Upper lobe of left lung (tissue), 6 donors: ENCODE data around the gene LYRM4. TPM values are rescaled to one million over a fixed set of nuclear protein-coding genes. Genes with fewer than 3 reads are reported as not detected.
"Not testable (repeated sequence)": the region's sequence is repeated elsewhere in the genome, so short reads cannot be mapped to it uniquely, and the experiment has no call there.

Experiments used
- ATAC-seq, 2 donors: fragments of 200-7000 bp; cut with Tn5 transposase; one replicate each; pipeline ENCODE4 v1.9.1; 2022; ENCODE audit warnings: mild to moderate bottlenecking in 2 of 2, moderate library complexity in 2 of 2; ENCODE audit not compliant: low FRiP score in 2 of 2
- DNase-seq, 2 donors: peaks; one replicate each; pipeline ENCODE4 v3.0.0-alpha.2; 2019 to 2020
- H3K27ac ChIP-seq, 4 donors: fragments of 200-600 bp; sonication (generic); one replicate each; pipeline ENCODE4 v1.5.1; 2016 to 2019
- H3K27me3 ChIP-seq, 4 donors: fragments of 200-600 bp; sonication (generic); one replicate each; pipeline ENCODE4 v1.5.1; 2017 to 2019
- H3K36me3 ChIP-seq, 4 donors: fragments of 200-600 bp; sonication (generic); one replicate each; pipeline ENCODE4 v1.5.1; 2016 to 2019
- H3K4me1 ChIP-seq, 4 donors: fragments of 200-600 bp; sonication (generic); one replicate each; pipeline ENCODE4 v1.5.1; 2018 to 2019
- H3K4me3 ChIP-seq, 4 donors: fragments of 200-600 bp; sonication (generic); one replicate each; pipeline ENCODE4 v1.5.1; 2017 to 2019; ENCODE audit warnings: mild to moderate bottlenecking in 2 of 4, moderate library complexity in 1 of 4
- H3K9me3 ChIP-seq, 4 donors: fragments of 200-600 bp; sonication (generic); one replicate each; pipeline ENCODE4 v1.5.1; 2018 to 2019
- EP300 ChIP-seq, 4 donors: sonication (generic); formaldehyde crosslinking; IDR thresholded peaks; one replicate each; pipeline ENCODE4 v1.5.1; 2017; ENCODE audit warnings: antibody characterized with exemption in 4 of 4, control low read depth in 2 of 4
- POLR2A ChIP-seq, 4 donors: fragments of 450-650 bp; IDR thresholded peaks; one replicate each; pipeline ENCODE4 v1.5.1; 2016 to 2017; ENCODE audit warnings: antibody characterized with exemption in 4 of 4, mild to moderate bottlenecking in 2 of 4
- POLR2AphosphoS5 ChIP-seq, 2 donors: sonication (generic); formaldehyde crosslinking; IDR thresholded peaks; one replicate each; pipeline ENCODE4 v1.5.1; 2017; ENCODE audit warnings: antibody characterized with exemption in 2 of 2
- WGBS, 2 donors: methylation state at CpG; one replicate each; pipeline ENCODE4 v1.1.5; 2017 to 2018; 5-methylcytosine and 5-hydroxymethylcytosine counted together
- total RNA-seq, 6 donors: library from RNA; depleted of rRNA in 4 of 6; stranded (reverse); fragments of >200 nt in 4 of 6; gene quantifications; one replicate each; pipeline versions ENCODE4 v1.1.0 to v1.2.1, GENCODE V29; 2016 to 2021
- TF ChIP-seq, protein P1 (sequence below), 6 experiments: fragments of 450-650 bp in 4 of 6; fragments of 200-600 bp in 2 of 6; sonication (generic) in 2 of 6; IDR thresholded peaks; one replicate each; pipeline ENCODE4 v1.5.1; 2016 to 2019; ENCODE audit warnings: antibody characterized with exemption in 6 of 6
- donor health status: DM: no; HTN: no; CAD: no; lungs with moderate emphysema.
- donor health status: DM: no; HTN: yes; CAD: no; lungs with severe emphysema.

The LYRM4 gene
- total RNA-seq, 6 donors from 2014 or later = 5.8 to 24.1 (median 15.9) TPM

DNA sequence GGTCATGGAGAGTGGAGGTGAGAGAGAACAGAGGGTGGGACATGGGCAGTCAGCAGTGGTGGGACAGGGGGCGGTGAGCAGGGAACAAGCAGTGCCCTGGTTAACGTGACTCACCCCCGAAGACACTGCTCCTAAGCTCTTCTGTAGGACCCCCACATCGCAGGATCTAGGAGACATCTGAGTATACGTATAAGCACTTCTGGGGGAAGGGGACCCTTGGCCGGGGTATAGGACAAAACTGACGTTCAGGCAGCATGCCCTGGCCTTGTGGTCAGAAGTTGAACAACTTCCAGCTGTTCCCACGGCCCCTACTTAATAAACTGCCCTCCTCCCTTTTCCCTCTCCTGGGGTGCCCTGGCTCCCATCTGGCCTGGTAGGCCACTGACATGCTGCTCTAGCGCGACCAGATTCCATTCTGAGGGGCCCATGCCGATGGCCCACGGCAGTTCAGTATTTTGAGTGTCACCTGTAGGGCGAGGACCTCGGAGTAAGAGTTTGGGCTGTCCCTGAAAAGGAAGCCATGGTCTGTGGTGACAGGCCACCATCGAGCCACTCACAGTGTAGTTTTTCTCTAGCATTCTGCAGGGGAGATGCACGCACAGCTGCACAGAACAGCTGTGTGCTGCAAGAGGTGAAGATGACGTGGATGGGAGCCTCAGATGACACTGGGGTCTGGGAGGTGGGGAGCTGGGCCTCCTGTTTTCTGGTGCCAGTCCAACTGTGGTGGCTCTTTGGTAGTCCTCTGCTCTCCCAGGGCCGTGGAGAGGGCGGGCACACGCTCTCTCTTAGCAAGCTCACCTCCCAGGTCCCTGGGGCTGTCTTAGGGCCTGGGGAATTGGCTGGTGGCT lies 137.2 kb downstream of the LYRM4 start:
- H3K27me3 ChIP-seq = no peaks in the 10 kb centered on the region
- ATAC-seq (no peak), DNase-seq (no peak)
- no peak overlapping the region for H3K27ac ChIP-seq
- no peak for TF ChIP-seq POLR2AphosphoS5 (IDR thresholded peaks at IDR 0.05)
- TF ChIP-seq, protein P1, sequence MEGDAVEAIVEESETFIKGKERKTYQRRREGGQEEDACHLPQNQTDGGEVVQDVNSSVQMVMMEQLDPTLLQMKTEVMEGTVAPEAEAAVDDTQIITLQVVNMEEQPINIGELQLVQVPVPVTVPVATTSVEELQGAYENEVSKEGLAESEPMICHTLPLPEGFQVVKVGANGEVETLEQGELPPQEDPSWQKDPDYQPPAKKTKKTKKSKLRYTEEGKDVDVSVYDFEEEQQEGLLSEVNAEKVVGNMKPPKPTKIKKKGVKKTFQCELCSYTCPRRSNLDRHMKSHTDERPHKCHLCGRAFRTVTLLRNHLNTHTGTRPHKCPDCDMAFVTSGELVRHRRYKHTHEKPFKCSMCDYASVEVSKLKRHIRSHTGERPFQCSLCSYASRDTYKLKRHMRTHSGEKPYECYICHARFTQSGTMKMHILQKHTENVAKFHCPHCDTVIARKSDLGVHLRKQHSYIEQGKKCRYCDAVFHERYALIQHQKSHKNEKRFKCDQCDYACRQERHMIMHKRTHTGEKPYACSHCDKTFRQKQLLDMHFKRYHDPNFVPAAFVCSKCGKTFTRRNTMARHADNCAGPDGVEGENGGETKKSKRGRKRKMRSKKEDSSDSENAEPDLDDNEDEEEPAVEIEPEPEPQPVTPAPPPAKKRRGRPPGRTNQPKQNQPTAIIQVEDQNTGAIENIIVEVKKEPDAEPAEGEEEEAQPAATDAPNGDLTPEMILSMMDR (IDR thresholded peaks at IDR 0.05) = no peak
- no peak for TF ChIP-seq EP300 (IDR thresholded peaks at IDR 0.05)
- TF ChIP-seq POLR2A (IDR thresholded peaks at IDR 0.05) = no peak
- no peak overlapping the region for H3K4me3 ChIP-seq
- no peaks in the 10 kb centered on the region for H3K9me3 ChIP-seq
- no peaks in the 10 kb centered on the region for H3K36me3 ChIP-seq
- no peaks in the 10 kb centered on the region for H3K4me1 ChIP-seq
- 83 to 93% methylated on average over 14 to 20 of the region's 20 CpGs for WGBS, 2 donors

DNA sequence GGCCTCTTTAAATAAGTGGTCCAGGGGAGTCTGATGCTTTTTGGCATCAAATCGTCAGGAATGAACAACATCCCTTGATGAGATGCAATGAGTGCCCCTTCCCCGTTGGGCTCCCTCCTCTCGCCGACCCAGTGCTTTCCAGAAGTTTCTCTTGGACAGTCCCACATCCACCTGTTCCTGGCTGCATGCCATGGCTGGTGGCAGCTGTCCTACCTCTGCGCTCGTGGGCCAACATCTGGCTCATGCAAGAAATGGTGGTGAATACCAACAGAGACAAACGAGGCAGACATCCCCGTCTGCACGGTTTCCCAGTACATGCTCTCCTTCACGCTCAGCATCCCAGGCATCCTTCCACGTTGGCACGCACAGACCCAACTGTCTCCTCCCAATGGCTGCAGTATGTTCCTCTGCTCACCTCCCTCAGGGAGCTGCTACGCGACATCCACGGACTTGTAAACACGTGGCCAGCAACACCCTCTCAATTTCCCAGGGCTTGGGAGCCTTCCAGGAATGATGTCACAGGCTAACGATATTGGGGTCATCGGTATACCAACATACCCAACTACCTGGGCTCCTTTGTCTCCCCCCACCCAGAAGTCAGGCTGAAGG lies 138.1 kb downstream of the LYRM4 start:
- WGBS, 2 donors = 85 to 91% methylated on average over 17 to 18 of the region's 18 CpGs
- DNase-seq (no peak), ATAC-seq (no peak)
- no peaks in the 10 kb centered on the region for H3K9me3 ChIP-seq
- no peak for TF ChIP-seq POLR2AphosphoS5 (IDR thresholded peaks at IDR 0.05)
- no peak overlapping the region for H3K4me3 ChIP-seq
- H3K4me1 ChIP-seq = no peaks in the 10 kb centered on the region
- H3K36me3 ChIP-seq = no peaks in the 10 kb centered on the region
- H3K27me3 ChIP-seq = no peaks in the 10 kb centered on the region
- H3K27ac ChIP-seq = no peak overlapping the region

DNA sequence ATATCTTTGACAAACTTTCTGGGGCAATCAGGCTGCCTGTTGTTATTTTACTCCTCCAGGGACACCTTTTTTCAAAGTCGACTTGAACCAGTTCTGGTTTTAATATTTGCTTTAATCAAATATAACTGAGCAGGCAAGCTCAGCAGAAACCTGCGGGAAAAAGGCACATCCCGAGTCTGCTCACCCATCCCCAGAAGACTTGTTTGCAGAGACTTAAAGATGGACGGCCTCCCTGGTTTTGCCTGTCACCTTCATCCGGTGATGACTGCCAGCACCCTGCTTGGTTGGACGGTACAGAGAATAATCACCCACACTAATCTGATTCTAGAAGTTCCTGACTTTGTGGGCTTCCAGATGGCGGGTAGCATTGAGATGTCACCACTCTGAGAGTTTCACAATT lies 138.8 kb downstream of the LYRM4 start:
- Histone ChIP-seq H3K36me3 (no peaks in the 10 kb centered on the region), H3K27ac (no peak overlapping the region), H3K4me3 (no peak overlapping the region), H3K4me1 (no peaks in the 10 kb centered on the region), H3K9me3 (no peaks in the 10 kb centered on the region), H3K27me3 (no peaks in the 10 kb centered on the region)
- DNase-seq (no peak), ATAC-seq (no peak)
- TF ChIP-seq EP300 (IDR thresholded peaks at IDR 0.05) = no peak
- TF ChIP-seq POLR2AphosphoS5 (IDR thresholded peaks at IDR 0.05) = no peak
- no peak for TF ChIP-seq POLR2A (IDR thresholded peaks at IDR 0.05)
- TF ChIP-seq, protein P1 (IDR thresholded peaks at IDR 0.05) = no peak
- 84 to 86% methylated on average over 7 of the region's 7 CpGs for WGBS, 2 donors

DNA sequence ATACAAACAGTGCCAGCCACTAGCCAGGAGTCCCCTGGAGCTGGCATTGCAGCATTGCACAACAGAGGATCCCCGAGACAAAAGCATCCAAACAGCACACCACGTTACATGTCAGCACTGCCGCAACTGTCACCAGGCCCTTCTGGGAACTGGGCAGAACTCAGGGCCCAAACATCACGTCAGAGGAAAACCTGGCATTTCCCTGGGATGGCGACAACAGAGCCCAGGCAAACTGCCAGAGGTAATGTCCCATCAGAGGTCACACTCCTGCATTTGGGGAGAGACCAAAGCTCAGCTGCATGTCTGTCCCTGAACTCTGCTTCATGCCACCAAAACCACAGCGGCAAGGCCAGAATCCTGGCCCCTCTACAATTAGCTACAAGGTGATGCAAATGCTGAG lies 139.3 kb downstream of the LYRM4 start:
- DNase-seq (no peak), ATAC-seq (no peak)
- 94 to 100% methylated on average over 1 to 6 of the region's 6 CpGs for WGBS, 2 donors
- Histone ChIP-seq H3K36me3 (no peaks in the 10 kb centered on the region), H3K9me3 (no peaks in the 10 kb centered on the region), H3K4me1 (no peaks in the 10 kb centered on the region), H3K27me3 (no peaks in the 10 kb centered on the region), H3K4me3 (no peak overlapping the region), H3K27ac (no peak overlapping the region)
- TF ChIP-seq POLR2AphosphoS5 (IDR thresholded peaks at IDR 0.05) = no peak
- no peak for TF ChIP-seq POLR2A (IDR thresholded peaks at IDR 0.05)
- no peak for TF ChIP-seq EP300 (IDR thresholded peaks at IDR 0.05)

DNA sequence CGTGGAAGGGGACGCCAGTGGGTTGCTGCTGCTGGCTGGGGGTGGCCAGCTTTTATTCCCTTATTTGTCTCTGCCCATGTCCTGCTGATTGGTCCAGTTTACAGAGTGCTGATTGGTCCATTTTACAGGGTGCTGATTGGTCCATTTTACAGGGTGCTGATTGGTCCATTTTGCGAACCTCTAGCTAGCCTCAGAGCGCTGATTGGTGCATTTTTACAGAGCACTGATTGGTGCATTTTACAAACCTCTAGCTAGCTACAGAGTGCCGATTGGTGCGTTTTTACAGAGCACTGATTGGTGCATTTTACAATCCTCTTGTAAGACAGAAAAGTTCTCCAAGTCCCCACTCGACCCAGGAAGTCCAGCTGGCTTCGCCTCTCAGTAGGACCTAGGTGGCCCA lies 140.2 kb downstream of the LYRM4 start:
- H3K4me3 ChIP-seq, H3K27ac ChIP-seq, H3K4me1 ChIP-seq, H3K36me3 ChIP-seq, DNase-seq, ATAC-seq, H3K9me3 ChIP-seq, H3K27me3 ChIP-seq: not testable (repeated sequence)
- WGBS, 2 donors = 95 to 97% methylated on average over 8 of the region's 8 CpGs

DNA sequence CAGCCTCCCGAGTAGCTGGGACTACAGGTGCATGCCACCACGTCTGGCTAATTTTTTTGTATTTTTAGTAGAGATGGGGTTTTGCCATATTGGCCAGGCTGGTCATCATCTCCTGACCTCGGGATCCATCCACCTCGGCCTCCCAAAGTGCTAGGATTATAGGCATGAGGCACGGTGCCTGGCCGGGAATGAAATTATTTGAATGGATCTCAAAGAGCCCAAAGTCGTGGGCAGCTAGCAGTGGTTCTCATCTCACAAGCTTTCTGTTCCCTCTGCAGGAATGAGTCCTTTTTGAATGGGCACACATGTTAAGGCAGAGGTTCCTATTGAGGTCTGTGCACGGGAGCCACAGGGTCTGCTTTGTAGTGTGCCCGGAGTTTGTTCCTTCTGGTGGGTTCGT lies 140.7 kb downstream of the LYRM4 start:
- H3K9me3 ChIP-seq = no peaks in the 10 kb centered on the region
- no peaks in the 10 kb centered on the region for H3K27me3 ChIP-seq
- no peaks in the 10 kb centered on the region for H3K36me3 ChIP-seq
- H3K27ac ChIP-seq = no peak overlapping the region
- DNase-seq (no peak), ATAC-seq (no peak)
- H3K4me3 ChIP-seq = no peak overlapping the region
- TF ChIP-seq, protein P1 (IDR thresholded peaks at IDR 0.05) = no peak
- TF ChIP-seq POLR2A (IDR thresholded peaks at IDR 0.05) = no peak
- TF ChIP-seq EP300 (IDR thresholded peaks at IDR 0.05) = no peak
- TF ChIP-seq POLR2AphosphoS5 (IDR thresholded peaks at IDR 0.05) = no peak
- no peaks in the 10 kb centered on the region for H3K4me1 ChIP-seq
- WGBS, 2 donors = 92 to 93% methylated on average over 10 of the region's 10 CpGs
